Neural cell (in vitro differentiated cells): ENCODE data around the gene LRRC34. TPM values are rescaled to one million over a fixed set of nuclear protein-coding genes. Genes with fewer than 3 reads are reported as not detected.

Experiments used
- H2AFZ ChIP-seq: fragments of 200-600, 300-800 bp; sonication (generic), shearing (Covaris generic); 2 replicates; pipeline ENCODE4 v1.6.0; 2014; ENCODE audit warnings: low read depth, mild to moderate bottlenecking, antibody characterized with exemption, low read length, moderate library complexity
- H3F3A ChIP-seq: fragments of 200-600 bp; shearing (Covaris generic); 2 replicates; pipeline ENCODE4 v1.6.1; 2016; ENCODE audit warnings: mild to moderate bottlenecking, moderate library complexity, mixed read lengths, antibody characterized with exemption, low read length; ENCODE audit not compliant: insufficient read depth, poor library complexity, severe bottlenecking
- H3K27ac ChIP-seq: fragments of 200-600, 300-800 bp; sonication (generic), shearing (Covaris generic); 2 replicates; pipeline ENCODE4 v1.5.1; 2014; ENCODE audit warnings: mild to moderate bottlenecking, low read length, moderate library complexity
- H3K27me3 ChIP-seq: fragments of 300-800, 200-600 bp; sonication (generic), shearing (Covaris generic); 2 replicates; pipeline ENCODE4 v1.6.0; 2014; ENCODE audit warnings: mild to moderate bottlenecking, low read depth, low read length, moderate library complexity; ENCODE audit not compliant: insufficient read depth
- H3K36me3 ChIP-seq: fragments of 300-800, 200-600 bp; sonication (generic), shearing (Covaris generic); 2 replicates; pipeline ENCODE4 v1.5.1; 2014; ENCODE audit warnings: mild to moderate bottlenecking, antibody characterized with exemption, low read length, moderate library complexity; ENCODE audit not compliant: insufficient read depth
- H3K4me2 ChIP-seq: fragments of 300-800, 200-600 bp; sonication (generic), shearing (Covaris generic); 2 replicates; pipeline ENCODE4 v1.6.0; 2014; ENCODE audit warnings: mild to moderate bottlenecking, low read length
- H3K4me3 ChIP-seq: fragments of 300-800, 200-600 bp; sonication (generic), shearing (Covaris generic); 2 replicates; pipeline ENCODE4 v1.5.1; 2014; ENCODE audit warnings: mild to moderate bottlenecking, low read length, moderate library complexity
- H3K79me2 ChIP-seq: fragments of 200-600 bp; shearing (Covaris generic); replicated peaks from 2 replicates; pipeline ENCODE4 v1.6.0; 2014; ENCODE audit warnings: mild to moderate bottlenecking, low read length, moderate library complexity; ENCODE audit not compliant: insufficient read depth
- H3K9ac ChIP-seq: fragments of 300-800, 200-600 bp; sonication (generic), shearing (Covaris generic); 2 replicates; pipeline ENCODE4 v1.6.1; 2016; ENCODE audit warnings: mild to moderate bottlenecking, low read length, mixed read lengths
- H3K9me2 ChIP-seq: fragments of 200-600 bp; shearing (Covaris generic); 2 replicates; pipeline ENCODE4 v1.6.1; 2016; ENCODE audit warnings: mild to moderate bottlenecking, low read length, mixed read lengths; ENCODE audit not compliant: insufficient read depth
- H3K9me3 ChIP-seq: fragments of 200-600, 300-800 bp; sonication (generic), shearing (Covaris generic); 2 replicates; pipeline ENCODE4 v1.6.1; 2016; ENCODE audit warnings: mild to moderate bottlenecking, mixed run types, low read length, moderate library complexity, mixed read lengths
- H4K20me1 ChIP-seq: fragments of 200-600 bp; shearing (Covaris generic); 2 replicates; pipeline ENCODE4 v1.6.1; 2016; ENCODE audit warnings: mild to moderate bottlenecking, mixed run types; ENCODE audit not compliant: insufficient read depth
- EP300 ChIP-seq: fragments of 450-650 bp; conservative IDR thresholded peaks from 2 replicates; pipeline ENCODE4 v1.6.1; 2014; ENCODE audit warnings: antibody characterized with exemption, mild to moderate bottlenecking, moderate library complexity; ENCODE audit not compliant: poor library complexity, severe bottlenecking
- EZH2 ChIP-seq: fragments of 200-600, 300-800 bp; shearing (Covaris generic), sonication (generic); IDR thresholded peaks from 2 replicates; pipeline ENCODE4 v1.6.1; 2014; ENCODE audit warnings: antibody characterized with exemption, low read length, borderline replicate concordance, mild to moderate bottlenecking; ENCODE audit not compliant: insufficient read depth, poor library complexity, severe bottlenecking
- MXI1 ChIP-seq: fragments of 450-650 bp; conservative IDR thresholded peaks from 2 replicates; pipeline ENCODE4 v1.6.1; 2014; ENCODE audit warnings: antibody characterized with exemption, mild to moderate bottlenecking; ENCODE audit not compliant: poor library complexity, severe bottlenecking
- POLR2AphosphoS5 ChIP-seq: IDR thresholded peaks from 2 replicates; pipeline ENCODE4 v1.6.1; 2012
- RAD21 ChIP-seq: fragments of 450-650 bp; conservative IDR thresholded peaks from 2 replicates; pipeline ENCODE4 v1.6.1; 2014; ENCODE audit warnings: antibody characterized with exemption, mild to moderate bottlenecking, moderate library complexity
- REST ChIP-seq: IDR thresholded peaks from 2 replicates; pipeline ENCODE4 v1.6.1; 2012; ENCODE audit warnings: borderline replicate concordance
- SMC3 ChIP-seq: fragments of 450-650 bp; conservative IDR thresholded peaks from 2 replicates; pipeline ENCODE4 v1.6.1; 2014; ENCODE audit warnings: antibody characterized with exemption, mild to moderate bottlenecking, moderate library complexity; ENCODE audit not compliant: poor library complexity
- TAF1 ChIP-seq: IDR thresholded peaks from 2 replicates; pipeline ENCODE4 v1.6.1; 2012; ENCODE audit warnings: low read depth
- polyA plus RNA-seq: library from polyadenylated mRNA; depleted of rRNA; stranded (reverse); fragments of >200 nt; gene quantifications from 2 replicates; pipeline ENCODE4 v1.2.3, GENCODE V29; 2014
- TF ChIP-seq, protein P1 (sequence below): fragments of 450-650 bp; IDR thresholded peaks from 2 replicates; pipeline ENCODE4 v1.5.1; 2014; ENCODE audit warnings: antibody characterized with exemption, mild to moderate bottlenecking, moderate library complexity; ENCODE audit not compliant: poor library complexity, severe bottlenecking

LRRC34 gene
- polyA plus RNA-seq, 1 donor from 2014 or later = 1.1 TPM

GRCh38 chr3:169836942-169837275, 24.2 kb upstream of the LRRC34 start:
- Histone ChIP-seq H4K20me1 (no peaks in the 10 kb centered on the region), H3K9me3 (no peaks in the 10 kb centered on the region), H3K27me3 (no peaks in the 10 kb centered on the region), H3K4me2 (no peak overlapping the region), H3K9me2 (no peaks in the 10 kb centered on the region), H2AFZ (no peak overlapping the region), H3K36me3 (no peaks in the 10 kb centered on the region), H3K79me2 (no peaks in the 10 kb centered on the region), H3K9ac (no peak overlapping the region), H3F3A (no peaks in the 10 kb centered on the region), H3K4me3 (no peak overlapping the region), H3K27ac (no peak overlapping the region)
- TF ChIP-seq RAD21 (no peak), POLR2AphosphoS5 (no peak), TAF1 (no peak), SMC3 (no peak), EP300 (no peak), REST (no peak), EZH2 (no peak), MXI1 (no peak)
- TF ChIP-seq, protein P1, sequence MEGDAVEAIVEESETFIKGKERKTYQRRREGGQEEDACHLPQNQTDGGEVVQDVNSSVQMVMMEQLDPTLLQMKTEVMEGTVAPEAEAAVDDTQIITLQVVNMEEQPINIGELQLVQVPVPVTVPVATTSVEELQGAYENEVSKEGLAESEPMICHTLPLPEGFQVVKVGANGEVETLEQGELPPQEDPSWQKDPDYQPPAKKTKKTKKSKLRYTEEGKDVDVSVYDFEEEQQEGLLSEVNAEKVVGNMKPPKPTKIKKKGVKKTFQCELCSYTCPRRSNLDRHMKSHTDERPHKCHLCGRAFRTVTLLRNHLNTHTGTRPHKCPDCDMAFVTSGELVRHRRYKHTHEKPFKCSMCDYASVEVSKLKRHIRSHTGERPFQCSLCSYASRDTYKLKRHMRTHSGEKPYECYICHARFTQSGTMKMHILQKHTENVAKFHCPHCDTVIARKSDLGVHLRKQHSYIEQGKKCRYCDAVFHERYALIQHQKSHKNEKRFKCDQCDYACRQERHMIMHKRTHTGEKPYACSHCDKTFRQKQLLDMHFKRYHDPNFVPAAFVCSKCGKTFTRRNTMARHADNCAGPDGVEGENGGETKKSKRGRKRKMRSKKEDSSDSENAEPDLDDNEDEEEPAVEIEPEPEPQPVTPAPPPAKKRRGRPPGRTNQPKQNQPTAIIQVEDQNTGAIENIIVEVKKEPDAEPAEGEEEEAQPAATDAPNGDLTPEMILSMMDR = no peak

GRCh38 chr3:169836078-169836941, 23.6 kb upstream of the LRRC34 start:
- Histone ChIP-seq H3F3A (no peaks in the 10 kb centered on the region), H3K27me3 (no peaks in the 10 kb centered on the region), H3K36me3 (no peaks in the 10 kb centered on the region), H3K27ac (no peak overlapping the region), H2AFZ (no peak overlapping the region), H3K79me2 (no peaks in the 10 kb centered on the region), H3K9me3 (no peaks in the 10 kb centered on the region), H3K9ac (no peak overlapping the region), H3K9me2 (no peaks in the 10 kb centered on the region), H3K4me3 (no peak overlapping the region), H4K20me1 (no peaks in the 10 kb centered on the region), H3K4me2 (no peak overlapping the region)
- no peak for TF ChIP-seq EZH2
